ENCODE results near the gene BCDIN3D.

The BCDIN3D gene

DNA sequence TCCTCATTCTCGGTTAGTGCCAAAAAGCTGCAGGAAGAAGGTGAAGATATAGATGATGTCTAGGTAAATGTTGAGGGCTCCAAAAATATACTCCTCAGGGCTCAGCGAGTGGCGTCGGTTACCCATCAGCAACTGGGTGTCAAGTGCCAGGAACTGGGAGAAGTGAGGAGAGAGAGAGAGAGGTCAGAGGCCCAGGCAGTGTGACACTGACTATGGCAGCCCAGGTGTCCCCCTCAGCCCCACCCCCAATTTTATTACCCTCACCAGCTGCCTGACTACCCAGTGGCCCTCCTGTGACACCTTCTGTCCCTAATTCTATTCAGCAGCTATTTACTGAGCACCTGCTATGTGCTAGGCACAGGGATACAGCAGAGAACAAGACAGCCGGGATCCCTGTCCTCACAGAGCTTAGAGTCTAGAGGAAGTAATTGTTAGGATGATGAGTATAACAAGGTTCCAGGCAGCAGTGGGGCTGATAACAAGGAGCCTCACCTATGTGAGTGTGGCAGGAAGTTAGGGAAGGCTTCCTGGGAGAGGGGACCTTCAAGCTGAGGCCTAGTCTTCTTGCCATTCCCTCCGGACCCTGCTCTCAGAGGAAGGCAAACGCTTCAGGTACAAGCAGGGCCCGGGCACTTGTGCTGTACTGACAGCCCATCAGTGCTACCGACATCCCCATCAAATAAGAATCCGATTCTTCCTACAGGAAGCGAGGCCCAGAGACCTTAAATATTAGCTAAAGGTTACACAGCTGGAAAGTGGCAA is 27.8 kb upstream of the BCDIN3D start:
- no peak overlapping the region for H3K27ac ChIP-seq

DNA sequence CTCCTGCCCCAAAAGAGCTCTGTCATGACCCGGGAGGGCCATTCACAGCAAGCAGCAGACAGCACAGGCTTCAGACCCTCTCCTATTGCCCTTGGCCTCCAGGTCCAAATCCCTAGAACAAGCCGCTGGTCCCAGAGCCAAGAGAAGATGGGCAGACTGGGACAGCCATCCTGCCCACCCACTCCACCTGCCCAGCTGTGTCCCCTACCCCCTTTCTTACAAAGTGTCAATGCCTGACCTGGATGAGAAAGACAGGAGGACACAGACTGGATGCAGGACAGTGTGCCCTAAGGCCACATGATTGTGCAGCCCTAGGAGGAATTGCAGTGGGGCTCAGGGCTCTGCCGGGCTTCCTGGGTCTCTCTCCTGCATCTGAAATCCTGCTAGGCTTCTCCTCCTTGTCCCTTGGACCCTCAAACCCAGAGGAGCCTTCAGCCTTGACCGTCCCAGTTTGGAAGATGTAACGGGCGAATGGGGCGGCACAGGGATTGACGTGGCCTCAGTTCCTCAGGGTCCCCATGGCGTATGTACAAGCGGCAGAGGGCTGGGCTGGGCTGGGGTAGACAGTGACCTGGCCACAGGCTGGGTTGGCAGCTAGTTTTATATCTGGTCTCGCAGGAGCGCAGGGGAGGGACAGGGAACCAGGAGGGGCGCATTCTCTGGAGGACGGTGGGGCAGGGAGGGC is 27.1 kb upstream of the BCDIN3D start:
- TF ChIP-seq, protein P1, sequence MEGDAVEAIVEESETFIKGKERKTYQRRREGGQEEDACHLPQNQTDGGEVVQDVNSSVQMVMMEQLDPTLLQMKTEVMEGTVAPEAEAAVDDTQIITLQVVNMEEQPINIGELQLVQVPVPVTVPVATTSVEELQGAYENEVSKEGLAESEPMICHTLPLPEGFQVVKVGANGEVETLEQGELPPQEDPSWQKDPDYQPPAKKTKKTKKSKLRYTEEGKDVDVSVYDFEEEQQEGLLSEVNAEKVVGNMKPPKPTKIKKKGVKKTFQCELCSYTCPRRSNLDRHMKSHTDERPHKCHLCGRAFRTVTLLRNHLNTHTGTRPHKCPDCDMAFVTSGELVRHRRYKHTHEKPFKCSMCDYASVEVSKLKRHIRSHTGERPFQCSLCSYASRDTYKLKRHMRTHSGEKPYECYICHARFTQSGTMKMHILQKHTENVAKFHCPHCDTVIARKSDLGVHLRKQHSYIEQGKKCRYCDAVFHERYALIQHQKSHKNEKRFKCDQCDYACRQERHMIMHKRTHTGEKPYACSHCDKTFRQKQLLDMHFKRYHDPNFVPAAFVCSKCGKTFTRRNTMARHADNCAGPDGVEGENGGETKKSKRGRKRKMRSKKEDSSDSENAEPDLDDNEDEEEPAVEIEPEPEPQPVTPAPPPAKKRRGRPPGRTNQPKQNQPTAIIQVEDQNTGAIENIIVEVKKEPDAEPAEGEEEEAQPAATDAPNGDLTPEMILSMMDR (IDR thresholded peaks at IDR 0.05) = no peak
- TF ChIP-seq ZFX (IDR thresholded peaks at IDR 0.05; ENCODE audit: borderline replicate concordance) = no peak
- H3K27ac ChIP-seq = no peak overlapping the region

More for the DNA sequence above, 27.8 kb upstream of the BCDIN3D start:
- TF ChIP-seq, protein P1 (IDR thresholded peaks at IDR 0.05) = no peak
- TF ChIP-seq ZFX (IDR thresholded peaks at IDR 0.05; ENCODE audit: borderline replicate concordance) = no peak

DNA sequence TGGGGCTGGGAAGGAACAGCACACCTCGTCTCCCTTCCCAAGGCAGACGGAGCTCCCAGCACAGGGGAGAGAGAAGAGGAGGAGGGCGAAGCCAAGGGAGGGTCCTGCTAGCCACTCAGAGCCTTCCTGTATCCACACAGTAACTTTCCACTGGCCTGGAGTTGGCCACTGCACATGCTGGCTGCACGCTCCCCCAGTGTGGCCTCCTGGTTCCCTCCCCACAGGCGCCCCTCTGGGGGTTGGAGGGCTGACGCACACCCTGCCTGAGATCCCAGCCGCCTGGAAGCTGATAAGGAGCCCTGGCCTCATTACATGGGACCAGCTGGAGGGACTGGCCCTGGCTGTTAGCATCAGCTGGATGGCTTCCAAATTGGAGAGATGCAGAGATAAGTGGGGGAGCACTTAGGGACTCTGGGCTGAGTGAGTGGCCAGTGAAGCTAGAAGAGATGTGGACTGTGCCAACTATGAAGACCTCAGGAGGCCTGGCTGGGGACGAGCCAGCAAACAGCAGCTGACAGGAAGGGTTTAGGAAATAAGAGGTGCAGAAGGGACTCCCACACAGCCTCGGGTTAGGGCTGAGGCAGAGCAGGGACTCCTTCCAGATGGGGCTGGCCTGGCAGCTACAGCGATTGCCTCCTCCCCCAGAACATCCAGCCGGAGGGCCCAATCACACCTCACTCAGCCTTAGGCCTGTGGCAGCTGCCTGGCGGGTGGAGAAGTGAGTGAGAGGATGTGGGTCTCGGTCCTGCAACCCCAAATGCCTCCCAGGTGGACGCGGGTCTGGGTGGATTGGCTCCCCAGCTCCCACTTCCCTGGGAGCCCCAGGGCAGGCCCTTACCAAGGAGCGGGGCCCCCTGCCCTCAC is 26.3 kb upstream of the BCDIN3D start:
- no peak overlapping the region for H3K27ac ChIP-seq
- TF ChIP-seq, protein P1 (IDR thresholded peaks at IDR 0.05) = no peak
- no peak for TF ChIP-seq ZFX (IDR thresholded peaks at IDR 0.05; ENCODE audit: borderline replicate concordance)

DNA sequence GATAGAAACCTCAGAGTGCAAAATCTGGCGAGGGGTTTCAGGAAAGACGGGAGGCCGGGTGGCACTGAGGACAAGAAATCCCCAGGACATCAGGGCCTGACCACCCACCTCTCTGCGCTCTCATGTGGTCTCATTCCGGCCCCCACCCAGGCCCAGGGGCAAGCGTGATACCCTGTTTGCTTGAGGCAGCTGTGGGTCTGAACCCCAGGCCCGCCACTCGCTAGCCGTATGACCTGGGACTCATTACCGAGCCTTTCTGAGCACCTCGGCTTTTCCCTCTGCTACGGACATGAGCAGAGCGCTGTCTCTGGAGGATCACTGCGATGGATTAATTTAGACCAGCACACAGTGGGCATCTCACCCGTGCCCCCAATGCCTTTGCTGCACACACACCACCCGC is 25.5 kb upstream of the BCDIN3D start:
- TF ChIP-seq, protein P1 (IDR thresholded peaks at IDR 0.05) = no peak
- no peak for TF ChIP-seq ZFX (IDR thresholded peaks at IDR 0.05; ENCODE audit: borderline replicate concordance)
- no peak overlapping the region for H3K27ac ChIP-seq

DNA sequence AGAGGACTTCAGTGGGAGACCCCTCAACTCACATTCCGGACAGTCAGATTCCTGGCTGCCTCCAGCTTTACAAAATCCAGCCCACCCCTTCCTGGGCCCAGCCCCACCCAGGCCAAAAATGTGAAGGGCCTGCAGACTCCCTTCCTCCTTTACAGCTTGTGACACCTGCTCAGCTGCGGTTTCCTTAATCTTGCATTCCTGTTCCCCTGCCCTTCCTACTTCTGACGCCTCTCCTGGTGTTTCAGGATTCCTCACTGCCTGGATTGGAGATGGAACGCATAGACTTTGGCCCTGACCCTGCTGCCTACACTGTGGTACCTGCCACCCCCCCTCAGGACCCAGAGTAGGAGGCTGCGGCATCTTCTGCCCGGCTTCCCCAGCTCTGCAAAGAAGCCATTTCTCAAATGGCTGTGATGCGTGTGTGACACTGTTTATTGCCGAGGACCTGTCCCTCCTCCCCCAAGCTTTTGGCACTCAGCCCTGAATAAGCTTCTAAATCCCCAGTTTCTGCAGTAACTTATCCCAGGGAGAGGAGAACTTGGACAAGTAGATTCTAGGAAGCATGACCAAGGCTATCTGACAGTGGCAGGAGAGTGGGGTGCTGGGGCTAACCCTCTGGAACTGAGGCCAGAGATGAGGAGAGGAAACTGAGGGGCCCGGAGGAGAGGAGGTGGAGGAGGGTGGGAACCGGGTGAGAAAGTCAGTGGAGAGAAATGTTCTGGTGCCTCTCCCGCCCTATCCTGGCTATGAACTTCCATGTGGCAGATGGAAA is 24.9 kb upstream of the BCDIN3D start:
- no peak overlapping the region for H3K27ac ChIP-seq
- TF ChIP-seq, protein P1 (IDR thresholded peaks at IDR 0.05) = no peak
- no peak for TF ChIP-seq ZFX (IDR thresholded peaks at IDR 0.05; ENCODE audit: borderline replicate concordance)

DNA sequence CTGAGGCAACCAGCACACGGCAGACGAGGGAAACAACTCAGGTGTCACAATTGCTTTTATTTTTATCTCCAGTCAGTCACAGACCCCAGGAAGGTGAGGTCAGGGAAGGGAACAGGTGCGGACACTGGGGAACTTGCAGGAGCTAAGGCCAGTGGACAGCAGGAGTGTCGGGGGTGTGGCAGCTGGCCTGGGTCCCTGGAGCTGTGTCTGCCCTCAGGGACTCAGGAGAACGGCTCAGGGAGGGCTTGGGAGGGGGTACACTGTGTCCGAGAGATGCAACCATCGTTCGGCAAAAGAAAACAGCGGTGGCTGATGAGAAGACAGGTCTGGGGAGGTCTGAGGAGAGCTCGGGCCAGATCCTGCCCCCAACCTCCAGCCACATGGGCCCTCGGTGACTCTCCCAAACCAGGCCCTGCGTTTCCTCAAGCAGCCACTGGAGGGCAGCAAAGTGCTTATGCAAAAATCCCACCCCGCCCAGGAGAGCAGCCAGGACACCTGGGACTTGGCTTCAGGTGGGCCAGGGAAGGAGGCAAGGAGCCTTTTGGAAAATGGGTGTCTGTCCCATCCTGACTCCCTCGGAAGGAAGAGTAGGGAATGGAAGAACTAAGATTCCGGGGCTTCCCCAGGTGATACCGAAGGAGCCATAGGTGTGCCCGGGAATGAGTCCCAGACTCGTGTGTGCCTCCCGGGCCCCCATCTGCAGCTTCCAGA is 24.1 kb upstream of the BCDIN3D start:
- H3K27ac ChIP-seq = no peak overlapping the region
- no peak for TF ChIP-seq ZFX (IDR thresholded peaks at IDR 0.05; ENCODE audit: borderline replicate concordance)
- TF ChIP-seq, protein P1 (IDR thresholded peaks at IDR 0.05) = peak; percentile 99
